ENCODE results near the gene IRX5. TPM values are rescaled to one million over a fixed set of nuclear protein-coding genes. Genes with fewer than 3 reads are reported as not detected.

Gene IRX5
- total RNA-seq, 1 donor from 2014 or later, result 11.6 TPM

DNA sequence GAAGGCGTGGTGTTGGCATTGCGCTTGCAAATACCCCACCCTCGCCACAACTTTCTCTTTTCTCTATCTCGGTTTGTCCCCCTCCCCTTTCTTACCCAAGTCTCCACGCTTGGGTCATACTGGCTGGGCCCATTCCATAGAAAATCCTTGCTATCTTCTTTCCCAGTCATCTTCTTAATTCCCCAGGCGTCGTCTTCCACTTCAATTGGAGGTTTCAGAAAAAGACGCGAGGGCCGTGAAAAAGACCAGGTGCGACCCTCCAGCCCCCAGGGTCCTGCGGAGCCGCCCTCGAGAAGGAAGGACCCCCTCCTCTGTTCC lies 8.3 kb downstream of the IRX5 start:
- ATAC-seq (ENCODE audit: poor library complexity), result no peak
- intact Hi-C loops (cut with DNase I), result loop anchor here (10.0 kb wide), 3 partner anchors 434 to 744 kb away; no protein-coding TSS in a partner anchor
- no peak for DNase-seq

DNA sequence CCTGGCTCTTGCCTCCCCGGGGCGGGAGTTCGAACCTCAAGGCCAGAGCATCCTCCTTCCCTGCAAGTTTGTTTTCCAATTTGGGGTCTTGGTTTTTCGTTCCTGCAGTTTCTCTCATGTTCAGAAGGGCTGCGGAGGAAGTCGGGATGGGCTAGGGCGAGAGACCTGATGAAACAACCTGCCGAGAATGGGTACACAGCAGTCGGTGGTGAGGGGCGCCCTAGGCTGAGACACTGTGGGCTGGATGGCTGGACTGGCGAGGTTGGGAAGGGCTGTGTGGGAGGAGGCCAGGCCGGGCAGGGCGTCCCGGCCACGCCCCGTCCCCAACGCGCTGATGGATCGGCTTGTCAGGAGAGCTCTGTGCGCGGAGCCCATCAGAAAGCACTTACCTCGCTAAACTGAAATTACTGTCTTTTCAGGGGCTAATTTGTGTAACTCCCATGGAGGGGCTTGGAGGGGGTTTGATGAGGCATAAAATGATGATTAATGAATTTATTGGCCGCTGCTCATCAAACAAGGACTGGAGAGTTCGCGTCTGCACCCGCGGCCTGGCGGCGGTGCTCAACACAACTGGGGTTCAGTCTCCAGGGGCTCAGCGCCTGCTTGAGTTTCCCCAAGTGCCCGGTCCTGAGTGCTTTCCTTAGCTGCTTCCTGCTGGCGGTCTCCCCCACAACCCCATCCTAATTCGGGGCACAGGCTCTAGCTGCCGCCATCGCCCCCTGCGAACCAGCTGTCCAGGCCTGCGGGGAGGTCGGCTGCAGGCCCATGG lies 9.0 kb downstream of the IRX5 start:
- intact Hi-C loops (cut with DNase I), result loop anchor here (10.0 kb wide), 3 partner anchors 435 to 745 kb away; no protein-coding TSS in a partner anchor
- DNase-seq (no peak), ATAC-seq (ENCODE audit: poor library complexity) (no peak)

DNA sequence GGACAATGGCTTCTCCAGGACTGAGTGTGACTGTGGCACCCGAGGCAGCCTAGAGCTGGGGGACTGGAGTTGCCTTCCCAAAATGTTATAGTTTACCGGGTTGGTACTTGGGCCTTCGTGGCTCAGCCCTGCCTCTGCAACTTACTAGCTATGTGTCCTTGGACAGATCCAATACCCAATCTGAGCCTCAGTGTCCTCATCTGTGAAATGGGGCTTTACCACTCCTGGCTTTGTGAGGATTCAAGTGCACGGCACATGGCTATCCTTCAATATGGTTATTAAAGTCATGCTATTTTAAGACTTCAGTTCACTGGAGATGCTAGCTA lies 9.6 kb downstream of the IRX5 start:
- intact Hi-C loops (cut with DNase I), result no loop called here
- ATAC-seq (ENCODE audit: poor library complexity) (no peak), DNase-seq (no peak)

DNA sequence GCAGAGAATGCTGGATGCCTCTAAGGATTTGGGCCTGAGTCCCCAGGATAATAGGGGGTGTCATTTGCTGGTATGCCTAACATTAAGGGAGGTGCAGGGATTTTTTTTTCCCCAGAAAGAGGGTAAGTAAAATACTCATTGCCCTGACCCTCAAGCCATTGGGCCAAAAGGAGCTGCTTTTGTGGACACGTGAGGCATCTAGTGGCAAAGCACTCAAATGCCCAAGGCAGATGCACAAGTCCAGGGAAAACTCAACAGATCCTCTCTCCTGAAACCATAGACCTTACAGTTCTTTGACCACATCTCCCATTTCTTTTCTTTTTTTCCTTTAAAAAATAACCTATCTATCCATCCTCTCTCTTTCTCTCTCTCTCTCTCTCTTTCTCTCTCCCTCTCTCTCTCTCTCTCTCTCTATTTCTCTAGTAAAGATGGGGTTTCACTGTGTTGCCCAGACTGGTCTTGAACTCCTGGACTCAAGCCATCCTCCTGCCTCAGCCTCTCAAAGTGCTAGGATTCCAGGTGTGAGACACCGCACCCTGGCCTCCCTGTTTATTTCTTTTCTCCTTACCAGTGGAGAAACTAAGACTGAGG lies 11.8 kb downstream of the IRX5 start:
- DNase-seq, result no peak
- intact Hi-C loops (cut with DNase I), result no loop called here
- no peak for ATAC-seq (ENCODE audit: poor library complexity)

DNA sequence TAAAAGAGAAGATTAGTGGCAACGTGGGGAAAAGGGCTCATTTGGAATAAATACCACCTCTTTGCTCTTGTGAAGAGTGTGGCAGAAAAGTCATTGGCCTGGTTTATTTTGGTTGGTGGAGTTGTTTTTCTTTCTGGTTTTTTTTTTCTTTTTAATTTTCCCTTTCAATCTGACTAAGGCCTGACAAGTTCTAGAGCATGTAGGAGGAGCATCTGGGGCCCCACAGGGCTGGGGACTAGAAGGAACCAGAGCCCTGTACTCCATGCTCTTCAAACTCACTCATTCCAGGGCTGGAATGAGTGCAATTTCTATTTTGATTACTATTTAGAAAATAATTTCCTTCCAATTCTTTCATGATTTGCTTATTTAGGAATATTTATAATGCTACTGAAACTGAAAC lies 13.3 kb downstream of the IRX5 start:
- no peak for DNase-seq
- intact Hi-C loops (cut with DNase I), result no loop called here
- ATAC-seq (ENCODE audit: poor library complexity), result no peak

DNA sequence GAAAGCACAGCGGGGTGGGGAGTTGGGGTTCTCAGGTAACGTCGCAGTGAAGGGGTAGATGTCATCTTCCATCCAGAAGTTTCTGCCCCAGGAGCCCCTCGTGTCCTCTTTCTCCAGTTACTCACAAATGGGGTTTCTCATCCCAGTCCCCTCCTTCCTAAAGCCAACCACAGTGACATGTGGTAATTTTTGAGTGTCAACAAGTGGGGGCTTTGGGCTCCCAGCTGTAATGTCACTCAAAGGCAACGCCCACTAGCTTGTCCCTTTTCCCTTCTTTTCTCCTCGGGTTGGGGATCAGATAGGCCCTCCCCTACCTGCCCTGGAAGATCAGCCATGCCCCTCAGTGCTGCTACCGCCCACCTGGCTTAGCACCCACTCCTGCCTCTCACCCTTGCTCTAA lies 14.4 kb downstream of the IRX5 start:
- no peak for ATAC-seq (ENCODE audit: poor library complexity)
- intact Hi-C loops (cut with DNase I), result no loop called here

DNA sequence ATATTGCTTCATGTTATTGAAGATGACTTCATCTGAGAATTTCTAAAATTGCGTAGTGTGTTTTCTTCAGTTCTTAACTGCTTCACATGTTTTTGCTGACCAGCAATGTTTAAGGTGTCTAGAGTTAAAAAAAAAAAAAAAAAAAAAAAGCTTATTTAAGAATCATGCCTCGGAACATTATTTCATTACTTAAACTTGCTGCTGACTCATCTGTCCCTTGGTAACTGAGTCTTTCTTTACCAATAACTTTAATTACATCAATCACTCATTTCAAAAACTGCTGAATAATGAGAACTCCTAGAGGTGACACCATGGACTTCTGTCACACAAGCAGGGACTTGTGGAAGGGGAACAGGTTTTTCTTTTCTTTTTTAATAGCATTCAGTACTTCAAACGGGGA lies 16.2 kb downstream of the IRX5 start:
- no peak for DNase-seq
- intact Hi-C loops (cut with DNase I), result no loop called here

More for the DNA sequence above, 14.4 kb downstream of the IRX5 start:
- DNase-seq, result no peak

DNA sequence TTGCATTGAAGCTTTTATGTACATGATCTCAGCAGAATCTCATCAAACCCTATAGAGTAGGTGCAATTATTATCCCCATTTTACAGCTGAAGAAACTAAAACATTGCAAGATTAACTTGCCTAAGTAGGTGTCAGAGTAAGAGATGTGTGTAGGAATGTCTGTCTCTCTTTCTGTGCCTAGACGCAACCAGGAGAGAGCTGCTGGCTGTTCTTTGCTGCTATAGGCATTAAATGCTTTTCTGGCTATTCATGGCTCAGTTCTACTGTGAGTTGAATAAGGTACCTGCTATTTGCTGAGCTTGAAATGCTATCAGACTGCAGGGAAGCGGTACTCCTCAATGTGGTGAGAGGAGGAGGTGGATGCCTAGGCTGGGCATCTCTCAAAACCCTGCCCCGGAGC lies 17.0 kb downstream of the IRX5 start:
- intact Hi-C loops (cut with DNase I), result no loop called here
- DNase-seq, result no peak
- ATAC-seq (ENCODE audit: poor library complexity), result no peak

More for the DNA sequence above, 16.2 kb downstream of the IRX5 start:
- ATAC-seq (ENCODE audit: poor library complexity), result no peak

DNA sequence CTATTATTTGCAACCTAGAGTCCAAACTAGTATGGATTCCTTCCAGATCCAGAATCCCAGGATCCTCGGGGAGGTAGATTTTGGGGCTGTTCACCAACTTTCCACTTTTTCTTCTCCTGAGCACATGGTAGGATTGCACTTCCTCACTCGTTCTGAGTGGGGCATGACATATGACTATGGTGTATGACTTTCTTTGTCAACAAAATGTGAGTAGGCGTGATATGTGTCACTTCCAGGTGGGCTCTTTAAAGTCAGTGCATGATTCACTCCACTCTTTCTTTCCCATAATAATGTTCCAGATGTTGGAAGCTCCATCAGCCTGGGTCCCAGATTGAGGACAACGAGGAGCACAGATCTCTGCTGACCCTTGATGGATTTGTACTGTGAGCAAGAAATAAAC lies 21.5 kb downstream of the IRX5 start:
- DNase-seq (no peak), ATAC-seq (ENCODE audit: poor library complexity) (no peak)
- intact Hi-C loops (cut with DNase I), result no loop called here

DNA sequence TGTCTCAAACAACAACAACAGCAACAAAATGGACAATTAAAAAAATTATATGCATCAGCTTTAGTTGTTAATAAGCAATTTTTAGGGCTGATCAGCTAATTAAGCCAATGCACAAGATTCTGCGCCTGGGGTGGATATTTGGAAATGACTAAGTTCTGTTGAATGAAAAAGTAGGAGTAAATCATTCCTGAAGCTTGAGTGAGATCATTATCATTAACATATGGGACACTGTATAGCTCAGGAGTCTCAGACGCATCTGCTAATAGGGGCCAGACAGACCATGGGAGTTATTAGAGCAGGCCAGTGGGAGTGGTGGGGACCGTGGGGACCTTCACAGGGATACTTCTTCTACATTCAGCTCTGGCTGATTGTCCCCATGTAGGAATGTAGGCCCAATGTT lies 22.8 kb downstream of the IRX5 start:
- intact Hi-C loops (cut with DNase I), result no loop called here
- ATAC-seq (ENCODE audit: poor library complexity), result no peak
- no peak for DNase-seq

DNA sequence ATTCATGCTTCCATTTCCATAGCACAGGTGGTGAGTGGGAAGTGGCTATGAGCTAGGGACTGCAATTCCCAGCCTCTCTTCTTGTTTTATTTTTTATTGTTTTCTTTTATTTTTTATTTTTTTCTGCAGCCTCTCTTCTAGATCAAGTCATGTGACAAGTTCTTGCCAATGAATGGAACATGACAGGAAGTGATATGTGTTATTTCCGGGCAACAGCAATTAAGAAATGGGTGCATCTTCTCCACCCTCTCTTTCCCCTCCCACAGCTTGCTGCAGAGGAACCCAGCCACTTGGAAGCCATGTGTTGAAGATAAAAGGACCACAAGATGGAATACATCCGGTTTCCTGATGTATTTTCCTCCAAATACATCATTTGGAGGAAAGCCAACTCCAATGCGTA lies 23.6 kb downstream of the IRX5 start:
- DNase-seq, result no peak
- no peak for ATAC-seq (ENCODE audit: poor library complexity)
- intact Hi-C loops (cut with DNase I), result no loop called here

DNA sequence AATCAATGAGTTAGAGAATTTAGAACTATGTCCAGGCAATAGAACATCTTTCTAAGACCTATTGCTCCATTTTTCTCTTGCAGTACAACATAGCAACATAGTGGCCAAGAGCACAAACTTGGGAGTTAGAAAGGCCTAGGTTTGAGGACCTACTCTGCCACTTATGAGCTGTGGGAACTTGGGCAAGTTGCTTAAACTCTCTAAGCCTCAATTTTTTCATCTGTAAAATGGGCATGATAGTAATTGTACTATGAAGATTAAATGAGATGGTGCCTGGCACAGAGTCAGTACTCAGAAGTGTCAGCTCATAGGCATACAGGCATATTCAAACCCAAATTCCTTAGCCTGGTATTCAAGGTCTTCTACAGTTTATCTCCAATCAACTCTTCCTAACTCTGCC lies 25.1 kb downstream of the IRX5 start:
- ATAC-seq (ENCODE audit: poor library complexity) (no peak), DNase-seq (no peak)
- intact Hi-C loops (cut with DNase I), result no loop called here

DNA sequence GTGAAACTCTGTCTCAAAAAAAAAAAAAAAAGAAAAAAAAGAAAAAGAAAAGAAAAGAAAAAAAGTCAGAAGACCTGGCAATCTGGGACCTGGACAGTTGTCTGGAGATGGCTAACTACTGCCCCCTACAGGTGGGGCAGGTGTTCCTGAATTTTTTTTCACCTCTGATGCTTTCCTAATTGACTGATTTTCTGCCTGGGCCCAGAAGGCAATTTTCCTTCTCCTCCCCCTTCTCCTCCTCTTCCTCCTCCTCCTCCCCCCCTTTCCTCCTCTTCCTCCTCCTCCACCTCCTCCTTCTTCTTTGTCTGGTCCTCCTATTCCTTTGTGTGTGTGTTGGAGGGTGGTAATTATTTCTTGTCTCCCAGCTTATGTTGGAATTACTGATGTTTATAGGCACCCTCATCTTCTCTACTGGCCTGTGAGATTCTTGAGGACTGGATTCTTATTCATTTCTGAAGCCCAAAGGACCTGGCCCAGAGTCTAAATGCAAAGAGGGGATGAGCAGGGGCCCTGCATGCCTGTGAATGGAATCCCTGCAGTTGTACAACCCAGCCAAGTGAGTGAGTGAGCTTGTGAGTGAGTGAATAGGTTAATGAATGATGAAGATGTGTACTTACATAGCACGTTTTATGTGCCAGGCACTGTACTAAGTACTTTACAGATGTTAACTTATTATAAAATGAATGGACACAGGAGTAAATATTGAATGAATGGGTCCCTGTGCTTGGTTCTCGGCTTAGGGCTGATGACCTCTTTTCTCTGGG lies 26.9 kb downstream of the IRX5 start:
- intact Hi-C loops (cut with DNase I), result no loop called here
- DNase-seq, result no peak
- ATAC-seq (ENCODE audit: poor library complexity), result no peak

DNA sequence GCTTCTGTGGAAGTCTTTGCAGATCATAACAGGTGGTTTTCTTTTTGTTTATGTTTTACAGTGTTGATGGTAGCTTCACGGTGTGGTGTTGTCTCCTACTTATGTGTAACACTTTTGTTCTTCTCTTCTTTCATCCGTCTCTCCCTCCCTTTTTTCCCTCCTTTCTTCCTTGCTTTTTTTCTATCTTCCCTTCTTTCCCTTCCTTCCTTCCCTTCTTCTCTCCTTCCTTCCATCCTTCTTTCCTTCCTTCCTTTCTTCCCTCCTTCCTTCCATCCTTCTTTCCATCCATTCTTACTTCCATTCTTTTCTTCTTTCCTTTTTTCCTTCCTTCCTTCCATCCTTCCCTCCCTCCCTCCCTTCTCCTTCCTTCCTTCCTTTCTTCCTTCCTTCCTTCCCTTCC lies 31.4 kb downstream of the IRX5 start:
- ATAC-seq (ENCODE audit: poor library complexity), result no peak
- intact Hi-C loops (cut with DNase I), result no loop called here
- DNase-seq, result no peak

DNA sequence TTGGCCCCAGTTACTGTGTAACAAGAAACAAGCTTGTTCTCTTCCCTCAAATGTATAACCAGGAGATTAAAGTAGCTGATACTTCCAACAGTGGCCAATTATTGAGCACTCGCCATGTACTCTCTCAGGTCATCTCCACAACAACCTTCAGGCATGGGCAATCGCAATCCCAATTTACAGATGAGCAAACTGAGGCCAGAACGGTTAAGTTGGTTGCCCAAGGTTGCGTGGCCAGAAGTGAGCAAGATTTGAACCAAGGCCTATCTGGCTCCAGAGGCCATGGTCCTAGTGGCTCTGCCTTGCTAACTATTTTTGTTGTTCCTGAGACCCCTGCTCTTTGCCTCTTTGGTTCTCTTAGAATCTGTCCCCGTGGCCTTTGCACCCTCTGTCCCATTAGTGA lies 33.6 kb downstream of the IRX5 start:
- intact Hi-C loops (cut with DNase I), result no loop called here
- no peak for DNase-seq
- ATAC-seq (ENCODE audit: poor library complexity), result no peak

DNA sequence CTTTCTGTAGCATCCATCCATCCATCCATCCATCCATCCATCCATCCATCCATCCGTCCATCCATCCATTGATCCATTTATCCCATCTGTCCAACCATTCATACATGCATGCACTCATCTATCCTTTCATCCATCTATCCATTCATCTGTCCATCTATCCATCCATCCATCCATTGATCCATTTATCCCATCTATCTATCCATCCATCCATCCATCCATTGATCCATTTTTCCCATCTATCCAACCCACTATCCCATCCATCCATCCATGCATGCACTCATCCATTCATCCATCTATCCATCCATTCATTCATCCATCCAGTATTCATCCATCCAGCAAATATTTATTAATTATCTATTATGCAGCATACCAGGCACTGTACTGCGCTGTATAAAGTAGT lies 34.8 kb downstream of the IRX5 start:
- DNase-seq, result no peak
- no peak for ATAC-seq (ENCODE audit: poor library complexity)
- intact Hi-C loops (cut with DNase I), result no loop called here

DNA sequence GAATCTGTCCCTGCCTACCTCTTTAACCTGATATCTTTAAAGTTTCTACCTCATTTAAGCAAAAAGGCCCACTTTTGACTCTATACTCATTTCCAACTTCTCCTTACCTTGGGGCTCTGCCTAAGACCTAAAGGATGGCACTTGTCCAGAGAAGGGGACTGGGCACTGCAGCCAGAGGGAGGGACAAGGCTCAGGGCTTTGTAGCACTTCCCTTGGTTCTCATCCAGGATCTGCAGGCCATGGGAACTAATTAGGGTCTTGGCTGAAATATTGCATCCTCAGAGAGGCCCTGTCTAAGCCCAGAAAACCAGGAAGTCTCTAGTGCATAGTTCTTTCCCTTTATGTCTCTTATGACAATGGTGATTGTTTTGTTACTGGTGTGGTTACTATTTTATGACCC lies 37.3 kb downstream of the IRX5 start:
- intact Hi-C loops (cut with DNase I), result no loop called here
- no peak for ATAC-seq (ENCODE audit: poor library complexity)
- no peak for DNase-seq

DNA sequence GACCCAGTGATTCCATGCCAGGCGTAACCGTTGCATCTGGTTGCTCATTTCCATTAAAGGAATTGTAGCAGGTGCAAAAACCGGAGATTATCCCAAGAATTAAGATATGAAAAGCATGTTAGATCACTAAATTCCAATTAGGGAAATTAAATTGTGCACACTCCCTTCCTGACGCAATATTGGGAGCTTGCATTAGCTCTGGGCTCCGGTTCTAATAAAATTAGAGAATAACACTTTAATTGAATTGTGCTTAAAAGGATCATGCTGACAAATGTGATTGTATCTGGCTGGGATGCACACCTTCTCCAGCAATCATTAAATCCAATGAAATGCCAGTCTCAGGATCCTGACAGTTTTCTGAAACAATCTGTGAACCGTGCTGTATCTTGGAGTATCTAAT lies 38.1 kb downstream of the IRX5 start:
- ATAC-seq (ENCODE audit: poor library complexity) (no peak), DNase-seq (no peak)
- intact Hi-C loops (cut with DNase I), result no loop called here

DNA sequence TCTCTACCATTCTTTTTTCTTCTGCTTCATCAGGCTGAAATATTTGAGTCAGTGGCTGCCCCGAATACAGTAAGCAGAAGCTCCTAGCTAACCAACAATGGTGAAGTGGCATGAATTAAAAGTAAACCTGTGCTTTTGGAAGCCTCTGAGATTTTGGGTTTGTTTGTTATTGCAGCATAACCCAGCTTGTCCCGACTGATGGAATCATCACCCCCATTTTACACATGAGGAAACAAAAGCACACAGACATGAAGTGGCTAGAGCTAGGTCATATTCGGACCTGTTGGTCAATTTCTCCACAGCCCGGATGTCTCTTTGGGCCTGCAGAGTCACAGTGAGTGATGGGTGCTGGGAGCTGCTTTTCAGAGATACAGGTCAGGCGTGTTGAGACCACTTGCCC lies 39.4 kb downstream of the IRX5 start:
- intact Hi-C loops (cut with DNase I), result no loop called here
- no peak for ATAC-seq (ENCODE audit: poor library complexity)
- no peak for DNase-seq

DNA sequence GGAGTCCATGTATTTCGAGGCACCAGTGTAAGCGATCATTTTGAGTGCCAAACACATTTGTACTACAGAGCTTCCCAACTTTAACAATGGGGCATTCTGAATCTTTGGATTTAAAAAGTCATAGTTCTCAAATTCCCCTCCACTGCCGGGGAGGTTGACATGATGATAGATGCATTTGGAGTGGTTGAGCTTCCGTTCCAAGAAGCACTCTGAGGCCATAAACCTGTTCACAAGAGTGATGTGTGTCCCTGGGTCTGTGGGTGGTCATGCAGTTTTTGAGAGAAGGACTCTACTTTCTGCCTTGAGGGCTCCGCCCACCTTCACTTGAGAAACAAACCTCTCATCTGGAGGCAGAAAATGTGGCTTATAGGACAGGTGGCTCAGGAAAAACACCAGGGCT lies 43.7 kb downstream of the IRX5 start:
- no peak for ATAC-seq (ENCODE audit: poor library complexity)
- intact Hi-C loops (cut with DNase I), result no loop called here
- DNase-seq, result no peak
